Measurements from ENCODE around the gene SAMD10.
"Not testable (repeated sequence)": the region's sequence is repeated elsewhere in the genome, so short reads cannot be mapped to it uniquely, and the experiment has no call there.

Gene SAMD10

DNA sequence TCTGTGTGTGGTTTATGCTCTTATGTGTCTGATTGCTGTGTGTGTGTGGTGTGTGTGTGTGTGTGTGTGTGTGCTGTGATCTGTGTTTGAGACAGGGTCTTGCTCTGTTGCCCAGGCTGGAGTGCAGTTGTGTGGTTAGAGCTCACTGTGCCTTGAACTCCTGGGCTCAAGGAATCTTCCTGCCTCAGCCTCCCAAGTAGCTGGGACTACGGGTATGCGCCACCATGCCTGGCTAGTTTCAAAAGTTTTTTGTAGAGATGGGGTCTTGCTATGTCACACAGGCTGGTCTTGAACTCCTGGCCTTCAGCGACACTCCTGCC lies 6.3 kb downstream of the SAMD10 start:
- Histone ChIP-seq H3K9ac (no peak overlapping the region), H3K27ac (no peak overlapping the region), H3K27me3 (ENCODE audit: control insufficient read depth, insufficient read depth, low read length) (no peaks in the 10 kb centered on the region), H3K4me1 (peaks cover 6% of the 10 kb centered on the region), H3K9me3 (ENCODE audit: control insufficient read depth, low read length) (no peaks in the 10 kb centered on the region), H3K4me3 (ENCODE audit: low read depth, low read length) (peak overlapping the region; percentile 58), H3K36me3 (ENCODE audit: control insufficient read depth, insufficient read depth, low read length) (no peaks in the 10 kb centered on the region), H3K79me2 (no peaks in the 10 kb centered on the region), H2AFZ (no peak overlapping the region), H3K4me2 (ENCODE audit: low read length) (no peak overlapping the region)
- TF ChIP-seq, protein P1, sequence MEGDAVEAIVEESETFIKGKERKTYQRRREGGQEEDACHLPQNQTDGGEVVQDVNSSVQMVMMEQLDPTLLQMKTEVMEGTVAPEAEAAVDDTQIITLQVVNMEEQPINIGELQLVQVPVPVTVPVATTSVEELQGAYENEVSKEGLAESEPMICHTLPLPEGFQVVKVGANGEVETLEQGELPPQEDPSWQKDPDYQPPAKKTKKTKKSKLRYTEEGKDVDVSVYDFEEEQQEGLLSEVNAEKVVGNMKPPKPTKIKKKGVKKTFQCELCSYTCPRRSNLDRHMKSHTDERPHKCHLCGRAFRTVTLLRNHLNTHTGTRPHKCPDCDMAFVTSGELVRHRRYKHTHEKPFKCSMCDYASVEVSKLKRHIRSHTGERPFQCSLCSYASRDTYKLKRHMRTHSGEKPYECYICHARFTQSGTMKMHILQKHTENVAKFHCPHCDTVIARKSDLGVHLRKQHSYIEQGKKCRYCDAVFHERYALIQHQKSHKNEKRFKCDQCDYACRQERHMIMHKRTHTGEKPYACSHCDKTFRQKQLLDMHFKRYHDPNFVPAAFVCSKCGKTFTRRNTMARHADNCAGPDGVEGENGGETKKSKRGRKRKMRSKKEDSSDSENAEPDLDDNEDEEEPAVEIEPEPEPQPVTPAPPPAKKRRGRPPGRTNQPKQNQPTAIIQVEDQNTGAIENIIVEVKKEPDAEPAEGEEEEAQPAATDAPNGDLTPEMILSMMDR (IDR thresholded peaks at IDR 0.05) = no peak

DNA sequence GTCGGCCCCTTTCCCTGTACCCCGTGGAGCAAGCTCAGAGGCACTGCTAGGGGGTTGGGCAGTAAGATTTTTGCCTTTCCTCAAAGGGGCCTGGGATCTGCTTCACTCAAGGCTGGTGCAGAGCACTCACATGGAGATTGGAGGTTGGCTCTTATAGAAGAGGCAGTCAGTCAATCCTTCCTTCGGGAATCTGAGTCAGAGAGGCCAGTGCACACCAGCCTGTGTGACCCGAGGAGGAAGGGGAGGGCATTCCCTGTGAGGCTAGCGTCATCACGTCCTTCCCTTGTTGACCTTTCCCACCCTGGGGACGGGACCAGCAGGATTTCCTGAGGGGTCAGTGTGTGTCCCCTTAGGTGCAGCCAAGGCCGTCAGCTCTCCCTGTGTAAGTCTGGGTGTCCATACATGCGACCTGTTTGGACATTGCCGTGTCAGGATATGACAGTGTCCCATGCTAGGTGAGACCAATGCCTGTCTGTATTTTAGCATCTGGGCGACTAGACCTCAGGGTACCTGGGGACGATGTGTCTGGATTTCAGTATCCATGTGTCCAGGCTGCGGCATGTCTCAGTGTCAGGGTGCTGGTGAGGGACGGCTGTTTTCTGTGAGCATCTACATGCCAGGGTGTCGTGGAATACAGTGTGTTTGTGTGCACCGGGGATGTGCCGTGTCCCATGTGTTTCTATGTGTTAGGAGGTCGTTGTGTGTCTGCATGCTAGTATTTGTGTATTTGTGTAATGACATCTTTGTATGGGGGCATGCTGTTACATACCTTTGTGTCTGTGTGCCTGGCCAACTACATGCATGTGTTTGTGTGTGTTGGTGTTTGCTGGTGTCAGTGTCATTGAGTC lies 6.9 kb downstream of the SAMD10 start:
- H3K27me3 ChIP-seq (ENCODE audit: control insufficient read depth, insufficient read depth, low read length) = no peaks in the 10 kb centered on the region
- H3K4me3 ChIP-seq (ENCODE audit: low read depth, low read length) = no peak overlapping the region
- no peak overlapping the region for H3K9ac ChIP-seq
- no peak overlapping the region for H2AFZ ChIP-seq
- peaks cover 6% of the 10 kb centered on the region for H3K4me1 ChIP-seq
- H3K36me3 ChIP-seq (ENCODE audit: control insufficient read depth, insufficient read depth, low read length) = no peaks in the 10 kb centered on the region
- no peaks in the 10 kb centered on the region for H3K79me2 ChIP-seq
- H3K4me2 ChIP-seq (ENCODE audit: low read length) = no peak overlapping the region
- no peak overlapping the region for H3K27ac ChIP-seq
- TF ChIP-seq, protein P1 (IDR thresholded peaks at IDR 0.05) = no peak
- H3K9me3 ChIP-seq (ENCODE audit: control insufficient read depth, low read length) = no peaks in the 10 kb centered on the region

DNA sequence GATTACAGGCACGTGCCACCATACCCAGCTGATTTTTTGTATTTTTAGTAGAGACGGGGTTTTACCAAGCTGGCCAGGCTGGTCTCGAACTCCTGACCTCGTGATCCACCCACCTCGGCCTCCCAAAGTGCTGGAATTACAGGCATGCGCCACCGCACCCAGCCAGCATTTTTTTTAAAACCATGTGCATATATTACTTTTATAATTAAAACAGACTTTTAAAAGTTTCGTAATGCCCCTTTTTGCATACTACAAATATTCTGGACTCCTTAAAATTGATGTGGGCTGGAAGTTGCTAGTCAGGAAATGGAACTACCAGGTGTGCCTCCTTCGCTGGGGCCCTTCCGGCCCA lies 7.5 kb downstream of the SAMD10 start:
- not testable (repeated sequence) for H3K9me3 ChIP-seq (ENCODE audit: control insufficient read depth, low read length); H3K4me2 ChIP-seq (ENCODE audit: low read length); H3K27me3 ChIP-seq (ENCODE audit: control insufficient read depth, insufficient read depth, low read length); H3K4me1 ChIP-seq; H3K36me3 ChIP-seq (ENCODE audit: control insufficient read depth, insufficient read depth, low read length); H3K9ac ChIP-seq; H3K79me2 ChIP-seq; H3K27ac ChIP-seq; H3K4me3 ChIP-seq (ENCODE audit: low read depth, low read length); H2AFZ ChIP-seq

DNA sequence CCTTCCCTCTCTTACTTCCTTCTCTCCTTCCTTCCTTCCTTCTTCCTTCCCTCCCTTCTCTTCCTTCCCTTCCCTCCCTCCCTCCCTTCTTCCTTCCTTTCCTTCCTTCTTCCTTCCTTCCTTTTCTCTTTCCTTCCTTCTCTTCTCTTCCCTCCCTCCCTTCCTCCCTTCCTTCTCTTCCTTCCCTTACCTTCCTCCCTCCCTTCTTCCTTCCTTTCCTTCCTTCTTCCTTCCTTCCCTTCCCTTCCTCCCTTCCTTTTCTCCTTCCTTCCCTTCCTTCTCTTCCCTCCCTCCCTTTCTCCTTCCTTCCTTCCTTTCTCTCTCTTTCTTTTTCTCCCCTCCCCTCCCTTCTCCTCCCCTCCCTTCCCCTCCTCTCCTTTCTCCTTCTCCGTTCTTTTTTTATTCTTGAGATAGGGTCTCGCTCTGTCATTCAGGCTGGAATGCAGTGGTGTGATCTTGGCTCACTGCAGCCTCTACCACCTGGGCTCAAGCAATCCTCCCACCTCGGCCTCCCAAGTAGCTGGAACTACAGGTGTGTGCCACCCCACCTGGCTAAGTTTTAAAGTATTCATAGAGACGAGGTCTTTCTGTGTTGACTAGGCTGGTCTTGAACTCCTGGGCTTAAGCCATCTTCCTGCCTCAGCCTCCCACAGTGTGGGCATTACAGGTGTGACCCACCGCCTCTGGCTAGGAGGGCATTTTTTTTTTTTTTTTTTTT lies 8.6 kb downstream of the SAMD10 start:
- no peak overlapping the region for H3K27ac ChIP-seq
- H3K27me3 ChIP-seq (ENCODE audit: control insufficient read depth, insufficient read depth, low read length) = no peaks in the 10 kb centered on the region
- TF ChIP-seq, protein P1 (IDR thresholded peaks at IDR 0.05) = no peak
- H3K36me3 ChIP-seq (ENCODE audit: control insufficient read depth, insufficient read depth, low read length) = peaks cover 7% of the 10 kb centered on the region
- H3K9ac ChIP-seq = no peak overlapping the region
- no peaks in the 10 kb centered on the region for H3K79me2 ChIP-seq
- H3K4me2 ChIP-seq (ENCODE audit: low read length) = peak overlapping the region; percentile 96
- H3K4me1 ChIP-seq = peaks cover 6% of the 10 kb centered on the region
- no peak overlapping the region for H3K4me3 ChIP-seq (ENCODE audit: low read depth, low read length)
- no peaks in the 10 kb centered on the region for H3K9me3 ChIP-seq (ENCODE audit: control insufficient read depth, low read length)
- no peak overlapping the region for H2AFZ ChIP-seq

DNA sequence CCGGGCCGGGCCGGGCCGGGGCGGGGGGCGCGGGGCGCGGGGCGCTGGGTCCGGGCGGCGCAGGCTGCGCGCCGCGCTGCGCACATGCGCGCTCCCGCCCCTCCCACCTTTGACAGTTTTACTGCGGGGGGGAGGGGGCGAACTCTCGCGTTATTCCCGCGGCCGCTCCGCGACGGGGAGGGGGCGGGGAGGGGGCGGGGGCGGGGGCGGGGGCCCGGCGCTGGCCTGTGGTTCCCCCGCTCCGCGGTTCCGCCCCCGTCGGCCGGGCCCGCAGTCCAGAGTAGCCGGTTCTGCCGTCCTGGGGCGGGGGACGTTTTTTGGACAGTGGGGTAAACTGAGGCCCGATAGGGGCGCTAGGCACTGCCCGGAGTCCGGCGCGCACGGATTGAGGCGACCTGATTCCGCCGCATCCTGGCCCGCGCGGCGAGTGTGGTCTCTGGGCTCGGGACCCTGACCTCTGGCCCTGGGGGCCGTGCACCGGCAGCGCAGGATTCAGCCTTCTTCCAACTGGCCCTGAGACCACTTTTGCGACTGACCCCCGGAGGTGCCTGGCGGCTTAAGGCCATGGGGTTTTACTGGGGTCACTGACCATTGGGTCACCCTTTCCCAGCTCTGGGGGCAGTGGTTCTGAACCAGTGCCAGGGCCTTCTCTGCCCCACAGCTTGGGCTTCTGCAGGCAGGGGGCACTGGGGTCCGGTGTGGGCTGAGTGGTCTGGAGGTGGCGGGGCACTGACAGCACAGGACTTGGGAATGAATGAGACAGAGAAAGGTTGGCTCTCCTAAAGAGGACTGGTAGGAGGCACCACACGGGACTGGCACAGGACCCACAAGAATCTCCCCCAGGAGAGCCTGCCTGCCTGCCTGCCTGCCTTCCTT lies 9.4 kb downstream of the SAMD10 start, which contains the start of gene ZNF512B:
Gene ZNF512B, minus strand, starts transcription at position 93 of the 876 bp plus-strand sequence. CDS start 1,980 bp downstream, outside the sequence.
- H3K9ac ChIP-seq = peak within 1 kb of the TSS; percentile 49
- H3K4me3 ChIP-seq (ENCODE audit: low read depth, low read length) = peak within 1 kb of the TSS; percentile 65
- H3K79me2 ChIP-seq = no peaks in the 10 kb centered on the region
- TF ChIP-seq, protein P1 (IDR thresholded peaks at IDR 0.05) = no peak
- no peaks in the 10 kb centered on the region for H3K27me3 ChIP-seq (ENCODE audit: control insufficient read depth, insufficient read depth, low read length)
- peak within 1 kb of the TSS; percentile 96 for H3K4me2 ChIP-seq (ENCODE audit: low read length)
- peaks cover 7% of the 10 kb centered on the region for H3K36me3 ChIP-seq (ENCODE audit: control insufficient read depth, insufficient read depth, low read length)
- H2AFZ ChIP-seq = peak within 1 kb of the TSS; percentile 81
- H3K27ac ChIP-seq = peak within 1 kb of the TSS; percentile 18
- H3K9me3 ChIP-seq (ENCODE audit: control insufficient read depth, low read length) = no peaks in the 10 kb centered on the region
- H3K4me1 ChIP-seq = peaks cover 6% of the 10 kb centered on the region

All from parathyroid adenoma (tissue), 2 donors.